ENCODE measurements around the gene RAMACL. TPM values are rescaled to one million over a fixed set of nuclear protein-coding genes. Genes with fewer than 3 reads are reported as not detected.

RAMACL gene
- total RNA-seq, 2 experiments from 2014 or later, result 0.23 TPM; not detected in 1

DNA sequence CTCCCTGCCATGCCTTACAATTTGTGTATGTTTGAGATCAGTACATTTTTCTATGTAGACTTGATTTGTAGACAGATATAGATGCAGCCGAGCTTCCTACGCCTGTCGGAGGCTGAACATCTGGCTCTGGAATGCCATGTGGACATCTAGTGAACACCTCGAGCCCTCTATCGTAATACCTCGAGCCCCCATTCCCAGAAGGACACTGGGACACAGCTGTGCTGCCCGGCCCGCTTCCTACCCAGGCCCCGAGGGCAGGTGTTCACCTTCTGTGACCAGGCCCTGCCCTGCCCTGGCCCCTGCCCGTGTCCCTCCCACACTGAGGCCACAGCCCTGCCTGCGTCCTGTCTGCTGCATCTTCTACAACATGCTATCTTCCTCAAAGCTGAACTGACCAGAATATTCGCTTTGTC is 27.7 kb upstream of the RAMACL start:
- Mint-ChIP-seq H3K4me1 (no peaks in the 10 kb centered on the region), H3K36me3 (ENCODE audit: low read depth) (no peaks in the 10 kb centered on the region), H3K4me3 (no peak overlapping the region), H3K27ac (no peak overlapping the region), H3K9me3 (no peaks in the 10 kb centered on the region), H3K27me3 (no peaks in the 10 kb centered on the region)
- CTCF ChIA-PET, result no interaction called here
- POLR2A ChIA-PET, result no interaction called here
- DNase-seq, result no peak

DNA sequence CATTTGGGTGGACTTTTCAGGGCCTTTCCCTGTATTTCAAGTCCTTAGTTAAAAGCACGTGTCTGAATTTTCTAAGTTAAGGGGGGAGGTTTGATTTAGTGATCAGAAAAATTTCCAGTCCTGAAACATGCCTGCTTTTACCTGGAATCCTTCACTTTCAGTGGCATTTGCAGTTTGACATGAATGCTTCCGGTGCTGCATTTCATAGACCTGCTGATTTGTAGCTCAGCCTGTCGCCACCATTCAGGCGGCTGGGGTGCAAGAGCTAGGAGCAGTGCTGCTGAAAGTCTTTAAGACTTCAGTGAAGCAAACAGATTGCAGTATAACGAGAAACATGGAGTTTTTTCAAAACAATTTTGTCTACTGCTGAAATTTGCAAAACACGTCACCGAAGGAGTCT is 26.5 kb upstream of the RAMACL start:
- Mint-ChIP-seq H3K4me1 (no peaks in the 10 kb centered on the region), H3K9me3 (no peaks in the 10 kb centered on the region), H3K4me3 (no peak overlapping the region), H3K27ac (no peak overlapping the region), H3K36me3 (ENCODE audit: low read depth) (no peaks in the 10 kb centered on the region), H3K27me3 (no peaks in the 10 kb centered on the region)
- ChIA-PET CTCF (no interaction called here), POLR2A (interaction anchor here (1.0 kb wide), 1 partner anchor 10 kb away, joined by 4 read pairs; no protein-coding TSS in a partner anchor)
- no peak for DNase-seq

DNA sequence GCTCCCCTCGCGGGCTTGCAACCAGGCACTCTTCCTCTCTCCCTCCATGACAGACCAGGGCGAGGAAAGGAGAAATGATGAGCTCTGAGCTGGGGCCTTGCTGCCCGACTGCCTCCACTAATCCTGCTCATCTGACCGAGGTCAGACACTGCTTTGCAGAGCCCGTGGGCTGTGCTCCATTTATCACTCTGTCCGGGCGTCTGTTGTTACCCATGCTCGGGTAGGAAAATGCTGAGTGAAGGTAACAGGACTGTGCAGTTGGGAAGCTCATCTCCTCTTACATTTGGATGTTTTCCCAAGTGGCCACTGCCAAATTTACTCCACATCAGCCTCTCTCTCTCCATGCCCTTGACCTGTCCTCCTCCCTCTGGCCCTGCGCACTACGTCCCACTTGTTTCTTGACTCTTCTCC is 26.0 kb upstream of the RAMACL start:
- no peaks in the 10 kb centered on the region for H3K36me3 Mint-ChIP-seq (ENCODE audit: low read depth)
- CTCF ChIA-PET, result no interaction called here

DNA sequence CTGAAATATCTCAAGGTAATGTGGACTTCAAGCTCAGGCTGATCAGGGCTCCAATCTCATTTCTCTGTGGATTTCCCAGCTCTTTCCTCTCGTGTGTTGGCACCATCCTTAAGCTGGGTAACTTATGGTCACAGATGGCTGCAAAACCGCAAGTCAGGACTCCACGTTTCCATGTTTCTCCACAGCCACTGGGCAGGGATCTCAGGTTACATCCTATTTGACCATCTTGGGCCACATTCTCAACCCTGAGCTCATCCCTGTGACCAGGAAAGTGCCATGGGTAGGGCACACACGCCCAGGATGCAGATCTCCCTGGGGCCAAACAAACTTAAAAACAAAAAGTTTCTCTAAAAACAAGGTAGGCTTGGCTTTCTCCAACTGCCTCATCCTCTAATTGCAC is 25.2 kb upstream of the RAMACL start:
- no peaks in the 10 kb centered on the region for H3K27me3 Mint-ChIP-seq
- H3K27ac Mint-ChIP-seq, result no peak overlapping the region
- no peak overlapping the region for H3K4me3 Mint-ChIP-seq
- H3K4me1 Mint-ChIP-seq, result no peaks in the 10 kb centered on the region
- no peaks in the 10 kb centered on the region for H3K9me3 Mint-ChIP-seq
- no peaks in the 10 kb centered on the region for H3K36me3 Mint-ChIP-seq (ENCODE audit: low read depth)
- POLR2A ChIA-PET, result interaction anchor here (1.2 kb wide), 1 partner anchor 15 kb away, joined by 3 read pairs; the partner anchor contains the start of gene RPS6KA2
- DNase-seq, result no peak
- CTCF ChIA-PET, result no interaction called here

More for the DNA sequence above, 26.0 kb upstream of the RAMACL start:
- H3K27ac Mint-ChIP-seq, result no peak overlapping the region
- DNase-seq, result no peak
- H3K4me3 Mint-ChIP-seq, result no peak overlapping the region
- H3K9me3 Mint-ChIP-seq, result no peaks in the 10 kb centered on the region
- no peaks in the 10 kb centered on the region for H3K4me1 Mint-ChIP-seq
- POLR2A ChIA-PET, result no interaction called here
- H3K27me3 Mint-ChIP-seq, result no peaks in the 10 kb centered on the region

DNA sequence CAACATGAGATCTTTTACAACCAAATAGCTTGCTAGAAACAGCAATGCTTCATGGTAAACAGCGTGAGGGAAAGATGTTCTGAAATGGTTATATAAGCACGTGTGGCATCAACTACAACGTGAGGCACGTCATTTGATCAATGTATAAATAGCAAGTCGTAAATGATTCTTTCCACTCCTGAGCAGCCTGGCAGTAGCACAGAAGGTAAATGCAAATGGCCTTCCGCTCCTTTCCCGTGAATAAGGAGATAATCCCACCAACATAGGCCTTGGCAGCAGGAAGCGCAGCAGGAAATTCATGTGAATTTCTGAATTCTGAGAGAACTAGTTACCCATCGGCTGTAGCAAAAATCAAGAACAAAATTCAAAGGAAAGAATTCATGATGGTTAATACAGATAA is 23.6 kb upstream of the RAMACL start:
- no peak for DNase-seq
- Mint-ChIP-seq H3K27me3 (no peaks in the 10 kb centered on the region), H3K36me3 (ENCODE audit: low read depth) (no peaks in the 10 kb centered on the region), H3K9me3 (no peaks in the 10 kb centered on the region), H3K4me3 (no peak overlapping the region), H3K27ac (no peak overlapping the region), H3K4me1 (no peaks in the 10 kb centered on the region)
- ChIA-PET CTCF (no interaction called here), POLR2A (no interaction called here)

DNA sequence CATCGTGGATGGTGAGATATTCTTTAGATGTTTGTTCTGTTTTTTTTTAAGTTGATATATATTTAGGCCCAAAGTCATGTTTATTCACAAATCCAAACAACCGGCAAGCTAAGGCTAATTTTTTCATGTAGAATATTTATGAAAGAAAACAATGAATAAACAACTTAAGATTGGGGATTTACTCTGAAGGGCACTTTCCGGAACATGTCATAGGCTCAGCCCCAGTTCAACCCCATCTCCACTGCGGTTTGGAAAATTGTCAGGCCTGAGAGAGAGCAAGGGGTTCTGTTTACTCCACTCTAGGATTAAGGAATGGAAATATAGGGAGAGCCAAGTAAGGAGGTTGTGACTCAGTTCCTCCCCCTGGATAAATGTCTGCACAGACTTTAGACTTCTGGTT is 22.3 kb upstream of the RAMACL start:
- ChIA-PET CTCF (no interaction called here), POLR2A (no interaction called here)
- Mint-ChIP-seq H3K36me3 (ENCODE audit: low read depth) (no peaks in the 10 kb centered on the region), H3K27ac (no peak overlapping the region), H3K4me1 (no peaks in the 10 kb centered on the region), H3K9me3 (no peaks in the 10 kb centered on the region), H3K4me3 (no peak overlapping the region), H3K27me3 (no peaks in the 10 kb centered on the region)
- DNase-seq, result no peak

DNA sequence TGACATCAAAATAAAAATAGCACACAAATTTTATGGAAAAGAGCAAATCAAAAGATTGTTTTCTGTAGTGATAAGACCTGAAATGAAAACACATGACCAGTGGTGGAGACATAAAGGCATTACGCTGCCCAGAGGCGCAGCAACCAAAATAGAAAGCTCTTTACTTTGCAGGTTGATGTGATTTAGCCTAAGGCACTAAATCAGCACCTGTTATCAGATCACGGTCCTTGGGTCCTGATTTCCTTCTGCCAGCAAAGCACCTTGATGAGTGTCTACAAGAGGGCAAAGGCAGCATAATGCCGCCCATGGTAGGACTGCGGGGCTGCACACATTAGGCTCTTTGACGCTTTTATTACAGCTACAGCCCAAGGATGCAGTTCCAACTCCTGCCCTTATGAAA is 19.3 kb upstream of the RAMACL start:
- CTCF ChIA-PET, result no interaction called here
- H3K27ac Mint-ChIP-seq, result no peak overlapping the region
- POLR2A ChIA-PET, result no interaction called here
- H3K9me3 Mint-ChIP-seq, result no peaks in the 10 kb centered on the region
- H3K27me3 Mint-ChIP-seq, result no peaks in the 10 kb centered on the region
- H3K4me1 Mint-ChIP-seq, result no peaks in the 10 kb centered on the region
- no peak overlapping the region for H3K4me3 Mint-ChIP-seq
- DNase-seq, result no peak
- H3K36me3 Mint-ChIP-seq (ENCODE audit: low read depth), result no peaks in the 10 kb centered on the region

DNA sequence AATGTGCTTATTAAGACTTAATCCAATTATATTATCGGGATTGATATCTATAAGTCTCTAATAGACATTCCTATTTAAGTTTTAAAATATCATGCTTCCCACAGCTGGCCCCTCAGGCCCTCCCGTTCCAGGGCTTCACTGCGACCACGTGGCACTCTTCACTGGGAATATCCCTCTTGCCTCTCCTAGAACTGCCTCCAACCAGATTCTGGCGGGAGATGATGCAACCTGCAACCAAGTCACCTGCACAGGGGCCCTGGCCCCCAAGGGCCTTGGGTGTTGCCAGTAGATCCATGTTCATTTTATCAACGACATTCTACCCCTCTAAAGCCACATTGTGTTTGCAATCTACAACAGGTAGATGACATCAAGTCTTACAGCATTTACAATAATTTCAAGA is 18.4 kb upstream of the RAMACL start:
- no peaks in the 10 kb centered on the region for H3K27me3 Mint-ChIP-seq
- no peaks in the 10 kb centered on the region for H3K9me3 Mint-ChIP-seq
- no peak for DNase-seq
- POLR2A ChIA-PET, result no interaction called here
- no peak overlapping the region for H3K4me3 Mint-ChIP-seq
- no peak overlapping the region for H3K27ac Mint-ChIP-seq
- no peaks in the 10 kb centered on the region for H3K36me3 Mint-ChIP-seq (ENCODE audit: low read depth)
- CTCF ChIA-PET, result no interaction called here
- no peaks in the 10 kb centered on the region for H3K4me1 Mint-ChIP-seq

DNA sequence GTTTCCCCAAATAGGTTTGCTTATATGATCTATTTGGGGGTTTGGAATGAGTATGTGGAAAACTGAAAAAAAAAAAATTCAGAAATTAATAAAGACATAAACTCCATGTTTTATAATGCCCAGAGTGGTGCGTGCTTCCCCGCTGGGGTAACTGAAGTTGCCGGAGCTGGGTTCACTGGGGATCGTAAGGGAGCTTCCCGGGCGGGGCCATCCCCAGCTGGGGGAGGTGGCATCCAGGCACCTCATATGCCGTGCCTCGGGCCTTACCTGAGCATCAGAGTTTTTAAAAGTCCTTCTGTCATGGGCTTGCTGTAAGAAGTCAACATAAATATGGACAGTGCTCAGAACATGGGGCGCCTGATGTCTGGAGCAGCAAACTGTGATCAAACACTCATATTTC is 17.9 kb upstream of the RAMACL start:
- no peak overlapping the region for H3K27ac Mint-ChIP-seq

DNA sequence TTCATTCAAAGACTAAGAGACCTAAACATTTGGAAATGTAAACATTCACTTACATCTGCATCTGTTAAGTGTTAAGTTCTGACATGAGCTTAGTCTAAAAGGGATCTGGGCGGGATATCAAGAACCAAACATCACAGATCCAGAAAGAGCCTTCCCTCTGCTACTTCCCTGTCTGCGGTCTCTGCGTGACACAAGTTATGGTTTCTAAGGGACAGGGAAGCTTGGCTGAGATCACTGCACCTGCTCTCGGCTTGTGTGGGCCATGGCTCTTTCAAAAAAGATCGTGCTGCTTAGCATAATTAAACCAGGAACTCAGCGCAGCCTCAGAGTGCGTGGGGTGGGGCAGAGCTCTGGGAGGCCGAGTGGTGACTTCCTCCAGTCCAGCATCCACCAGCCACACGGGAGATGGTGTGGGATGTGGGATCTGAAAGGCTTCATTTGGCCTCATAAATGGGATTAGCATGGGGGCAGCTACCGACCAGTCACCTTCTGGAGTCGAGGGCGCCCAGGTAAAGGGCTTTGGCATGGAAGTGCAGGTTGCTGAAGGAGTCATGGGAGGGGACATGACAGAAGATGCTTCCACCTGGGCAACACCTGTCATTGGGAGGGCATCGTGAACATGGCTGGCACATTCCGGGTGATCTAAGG is 16.7 kb upstream of the RAMACL start:
- Mint-ChIP-seq H3K4me3 (no peak overlapping the region), H3K4me1 (no peaks in the 10 kb centered on the region), H3K27me3 (no peaks in the 10 kb centered on the region), H3K36me3 (ENCODE audit: low read depth) (no peaks in the 10 kb centered on the region), H3K27ac (no peak overlapping the region), H3K9me3 (no peaks in the 10 kb centered on the region)
- no peak for DNase-seq
- ChIA-PET POLR2A (interaction anchor here (1.2 kb wide), 1 partner anchor 15 kb away, joined by 3 read pairs; no protein-coding TSS in a partner anchor), CTCF (no interaction called here)

More for the DNA sequence above, 17.9 kb upstream of the RAMACL start:
- ChIA-PET POLR2A (no interaction called here), CTCF (no interaction called here)
- no peaks in the 10 kb centered on the region for H3K4me1 Mint-ChIP-seq
- H3K27me3 Mint-ChIP-seq, result no peaks in the 10 kb centered on the region
- H3K36me3 Mint-ChIP-seq (ENCODE audit: low read depth), result no peaks in the 10 kb centered on the region
- no peak for DNase-seq
- no peaks in the 10 kb centered on the region for H3K9me3 Mint-ChIP-seq
- H3K4me3 Mint-ChIP-seq, result no peak overlapping the region

DNA sequence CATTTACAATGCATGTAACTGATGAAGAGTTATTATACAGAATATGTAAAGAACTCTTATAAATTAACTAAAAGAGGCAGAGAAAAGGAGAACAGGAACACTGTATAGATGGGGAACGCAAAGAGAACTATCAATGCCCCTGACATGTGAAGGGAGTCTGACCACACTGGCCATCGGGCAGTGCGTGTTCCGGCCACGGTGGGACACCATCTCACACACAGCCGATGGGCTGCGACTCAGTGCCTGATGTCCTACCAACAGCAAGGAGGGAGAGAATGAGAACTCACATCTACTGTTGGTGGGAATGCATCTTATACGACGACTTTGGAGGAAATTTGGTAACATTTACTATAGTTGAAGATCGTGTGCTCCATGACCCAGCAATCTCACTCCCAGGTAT is 15.5 kb upstream of the RAMACL start:
- Mint-ChIP-seq H3K27ac (no peak overlapping the region), H3K9me3 (no peaks in the 10 kb centered on the region), H3K4me1 (no peaks in the 10 kb centered on the region), H3K4me3 (no peak overlapping the region), H3K36me3 (ENCODE audit: low read depth) (no peaks in the 10 kb centered on the region), H3K27me3 (no peaks in the 10 kb centered on the region)
- CTCF ChIA-PET, result no interaction called here
- no peak for DNase-seq
- POLR2A ChIA-PET, result interaction anchor here (1.2 kb wide), 1 partner anchor 14 kb away, joined by 3 read pairs; no protein-coding TSS in a partner anchor

DNA sequence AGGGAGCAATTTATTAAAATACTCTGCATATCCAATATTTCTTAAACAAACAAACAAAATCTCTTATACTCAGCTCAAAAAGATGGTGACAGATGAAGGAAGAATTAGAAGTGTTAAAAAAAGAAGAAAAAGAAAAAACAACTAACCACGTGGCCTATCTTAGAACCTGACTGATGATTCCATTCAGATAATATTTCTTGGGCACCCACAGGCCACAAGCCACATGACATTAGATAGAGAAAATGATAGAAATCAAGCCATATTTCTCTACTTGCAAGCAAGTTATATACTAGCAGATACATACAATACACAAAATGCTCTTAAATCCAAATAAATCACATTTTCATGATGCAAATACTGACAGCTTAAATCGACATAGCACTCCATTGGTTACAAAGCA is 14.5 kb upstream of the RAMACL start:
- H3K27ac Mint-ChIP-seq, result no peak overlapping the region
- DNase-seq, result no peak
- no peaks in the 10 kb centered on the region for H3K36me3 Mint-ChIP-seq (ENCODE audit: low read depth)
- H3K9me3 Mint-ChIP-seq, result no peaks in the 10 kb centered on the region
- ChIA-PET POLR2A (no interaction called here), CTCF (no interaction called here)
- H3K27me3 Mint-ChIP-seq, result no peaks in the 10 kb centered on the region
- no peaks in the 10 kb centered on the region for H3K4me1 Mint-ChIP-seq
- H3K4me3 Mint-ChIP-seq, result no peak overlapping the region

DNA sequence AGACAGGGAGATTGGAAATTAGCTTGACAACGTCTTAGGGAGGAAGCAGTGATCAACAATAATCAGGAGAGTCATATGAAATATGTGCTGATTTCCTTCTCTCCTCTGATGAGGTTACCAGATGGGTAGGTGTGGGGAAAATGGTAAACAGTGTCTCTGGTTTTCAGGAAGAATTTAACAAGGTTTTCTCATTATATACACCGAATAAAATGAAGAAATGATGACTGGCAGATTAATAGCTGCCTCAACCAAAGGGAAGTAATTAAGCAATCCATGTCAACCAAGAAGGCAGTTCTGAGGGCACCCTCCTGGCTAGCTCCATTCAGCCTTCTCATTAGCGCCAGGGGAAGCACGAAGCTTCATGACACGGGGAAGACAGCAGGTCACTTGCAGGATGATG is 12.7 kb upstream of the RAMACL start:
- H3K9me3 Mint-ChIP-seq, result no peaks in the 10 kb centered on the region
- no peak overlapping the region for H3K27ac Mint-ChIP-seq
- ChIA-PET CTCF (no interaction called here), POLR2A (no interaction called here)
- DNase-seq, result no peak
- H3K27me3 Mint-ChIP-seq, result no peaks in the 10 kb centered on the region
- H3K4me3 Mint-ChIP-seq, result no peak overlapping the region
- no peaks in the 10 kb centered on the region for H3K4me1 Mint-ChIP-seq
- H3K36me3 Mint-ChIP-seq (ENCODE audit: low read depth), result no peaks in the 10 kb centered on the region

DNA sequence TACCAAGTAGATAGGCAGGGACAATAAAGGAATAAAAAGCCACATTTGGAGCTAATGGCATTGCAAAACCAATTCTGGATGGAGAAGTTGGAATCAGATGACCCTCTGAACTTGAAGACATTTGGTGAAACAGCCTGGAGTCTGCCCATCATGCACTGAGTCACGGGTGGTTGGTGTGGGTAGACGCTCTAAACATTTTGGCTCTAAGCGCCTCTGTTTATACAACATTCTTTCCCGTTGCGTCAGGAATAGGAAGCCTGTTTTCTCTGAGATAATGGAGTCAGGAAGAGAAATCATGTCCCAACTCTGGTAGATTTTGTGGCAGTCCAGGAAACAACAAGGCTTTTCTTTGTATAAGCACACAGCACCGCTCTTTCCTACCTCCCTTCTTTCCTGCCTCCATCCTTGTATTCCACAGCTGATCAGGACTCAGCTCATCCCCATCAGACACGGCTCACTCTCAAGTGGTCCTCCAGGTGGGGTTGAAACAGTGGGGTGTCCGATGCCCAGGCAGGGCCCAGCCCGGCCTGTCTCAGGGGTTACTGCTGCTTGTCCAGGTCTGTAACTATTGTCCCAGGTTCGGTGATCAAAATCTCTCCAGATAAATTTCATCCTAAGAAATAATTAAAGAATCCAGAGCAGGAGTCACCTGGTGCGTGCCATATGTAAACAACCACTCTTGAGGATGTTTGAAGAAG is 12.1 kb upstream of the RAMACL start:
- POLR2A ChIA-PET, result no interaction called here
- no peaks in the 10 kb centered on the region for H3K4me1 Mint-ChIP-seq
- H3K36me3 Mint-ChIP-seq (ENCODE audit: low read depth), result no peaks in the 10 kb centered on the region
- DNase-seq, result no peak
- CTCF ChIA-PET, result no interaction called here
- H3K9me3 Mint-ChIP-seq, result no peaks in the 10 kb centered on the region
- no peaks in the 10 kb centered on the region for H3K27me3 Mint-ChIP-seq
- H3K4me3 Mint-ChIP-seq, result no peak overlapping the region
- no peak overlapping the region for H3K27ac Mint-ChIP-seq
